Nephron (organoid): Measurements from ENCODE around the gene TGFB1.

ENCODE experiments used
- H3K27ac Mint-ChIP-seq, 3 experiments: 2 replicates each; pipeline ENCODE4 v1.8.0; 2020; ENCODE audit warnings: mixed read lengths in 3 of 3, mild to moderate bottlenecking in 2 of 3, moderate library complexity in 1 of 3
- H3K27me3 Mint-ChIP-seq: 2 replicates; pipeline ENCODE4 v1.8.0; 2021; ENCODE audit warnings: low read depth, mild to moderate bottlenecking, moderate library complexity, mixed read lengths
- H3K36me3 Mint-ChIP-seq: 2 replicates; pipeline ENCODE4 v1.8.0; 2020; ENCODE audit warnings: low read depth, mixed read lengths
- H3K4me1 Mint-ChIP-seq: 2 replicates; pipeline ENCODE4 v1.8.0; 2020; ENCODE audit warnings: mixed read lengths
- H3K4me3 Mint-ChIP-seq, 3 experiments: 2 replicates each; pipeline ENCODE4 v1.8.0; 2020; ENCODE audit warnings: mild to moderate bottlenecking in 3 of 3, mixed read lengths in 3 of 3, moderate library complexity in 2 of 3
- H3K9me3 Mint-ChIP-seq: 2 replicates; pipeline ENCODE4 v1.8.0; 2020; ENCODE audit warnings: mixed read lengths
- CTCF ChIP-seq, 3 experiments: fragments of 200-600 bp; sonication (generic); IDR thresholded peaks; one replicate each; pipeline ENCODE4 v1.5.0; 2021; ENCODE audit warnings: antibody characterized with exemption in 3 of 3; ENCODE audit not compliant: unreplicated experiment in 3 of 3

Gene TGFB1

DNA sequence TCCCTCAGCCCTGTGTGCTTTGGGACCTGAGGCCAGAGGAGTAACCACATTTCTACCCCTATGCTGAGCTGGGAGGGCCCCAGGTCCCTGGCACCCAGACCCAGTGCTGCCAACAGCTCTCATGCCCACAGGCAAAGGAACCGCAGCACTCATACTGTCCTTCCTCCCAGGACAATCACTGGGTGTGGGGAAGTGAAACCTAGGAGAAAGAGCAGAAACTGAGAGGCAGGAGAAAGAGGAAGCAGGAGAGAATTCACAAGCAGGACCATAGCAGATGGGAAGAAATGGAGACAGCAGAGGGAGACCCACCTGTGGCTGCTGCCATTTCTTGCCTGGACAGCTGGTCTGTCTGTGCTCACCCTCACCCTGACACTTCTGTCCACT, 24.9 kb downstream of the TGFB1 start:
- Mint-ChIP-seq H3K4me1 (peaks cover 56% of the 10 kb centered on the region), H3K27ac (peak overlapping the region; percentile 80 to 92 (median 86)), H3K36me3 (peaks cover 17% of the 10 kb centered on the region), H3K9me3 (no peaks in the 10 kb centered on the region), H3K27me3 (peaks cover 4% of the 10 kb centered on the region), H3K4me3 (no peak overlapping the region)
- TF ChIP-seq CTCF (IDR thresholded peaks at IDR 0.05; ENCODE audit: unreplicated experiment in 3 of 3) = no peak

- peaks cover 58% of the 10 kb centered on the region for H3K4me1 Mint-ChIP-seq
- no peaks in the 10 kb centered on the region for H3K9me3 Mint-ChIP-seq
- H3K36me3 Mint-ChIP-seq = peaks cover 17% of the 10 kb centered on the region
- peak overlapping the region; percentile 15 to 56 (median 41) for H3K4me3 Mint-ChIP-seq
- no peak for TF ChIP-seq CTCF (IDR thresholded peaks at IDR 0.05; ENCODE audit: unreplicated experiment in 3 of 3)
- peaks cover 4% of the 10 kb centered on the region for H3K27me3 Mint-ChIP-seq
- peak overlapping the region; percentile 80 to 92 (median 86) for H3K27ac Mint-ChIP-seq
Measured at GRCh38 chr19:41328157-41328841, 25.4 kb downstream of the TGFB1 start.

GRCh38 chr19:41327576-41328156, 26.1 kb downstream of the TGFB1 start:
- peak overlapping the region; percentile 15 to 56 (median 41) for H3K4me3 Mint-ChIP-seq
- H3K9me3 Mint-ChIP-seq = no peaks in the 10 kb centered on the region
- peak overlapping the region; percentile 80 to 92 (median 86) for H3K27ac Mint-ChIP-seq
- TF ChIP-seq CTCF (IDR thresholded peaks at IDR 0.05; ENCODE audit: unreplicated experiment in 3 of 3) = no peak
- H3K27me3 Mint-ChIP-seq = peaks cover 4% of the 10 kb centered on the region
- peaks cover 23% of the 10 kb centered on the region for H3K36me3 Mint-ChIP-seq
- H3K4me1 Mint-ChIP-seq = peaks cover 65% of the 10 kb centered on the region

DNA sequence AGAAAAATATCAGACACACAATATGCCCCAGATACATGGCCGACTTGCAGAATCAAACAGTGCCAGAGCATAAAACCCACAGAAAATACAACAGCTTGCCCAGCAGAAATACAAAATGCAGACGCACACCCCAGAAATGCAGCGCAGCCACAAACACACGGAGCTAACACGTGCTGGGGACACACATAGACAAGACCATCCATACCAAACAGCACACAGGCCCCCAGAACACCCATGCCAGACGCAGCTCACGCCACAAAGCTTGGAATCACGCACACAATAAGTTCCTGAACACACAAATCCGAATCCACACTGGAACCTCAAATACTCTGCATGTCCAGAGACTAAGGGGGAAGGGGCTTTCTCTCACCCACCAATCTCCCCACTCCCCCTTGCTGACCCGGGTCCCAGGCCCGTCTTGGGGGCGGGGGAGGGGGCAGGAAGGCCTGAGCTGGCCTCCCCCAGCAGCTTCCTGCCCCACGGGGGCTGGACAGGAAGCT, 26.6 kb downstream of the TGFB1 start:
- Mint-ChIP-seq H3K27ac (peak overlapping the region; percentile 78 to 96 (median 89)), H3K4me3 (peak overlapping the region; percentile 26 to 71 (median 68)), H3K4me1 (peaks cover 65% of the 10 kb centered on the region), H3K9me3 (no peaks in the 10 kb centered on the region), H3K36me3 (peaks cover 24% of the 10 kb centered on the region), H3K27me3 (peaks cover 4% of the 10 kb centered on the region)
- TF ChIP-seq CTCF (IDR thresholded peaks at IDR 0.05; ENCODE audit: unreplicated experiment in 3 of 3) = no peak

DNA sequence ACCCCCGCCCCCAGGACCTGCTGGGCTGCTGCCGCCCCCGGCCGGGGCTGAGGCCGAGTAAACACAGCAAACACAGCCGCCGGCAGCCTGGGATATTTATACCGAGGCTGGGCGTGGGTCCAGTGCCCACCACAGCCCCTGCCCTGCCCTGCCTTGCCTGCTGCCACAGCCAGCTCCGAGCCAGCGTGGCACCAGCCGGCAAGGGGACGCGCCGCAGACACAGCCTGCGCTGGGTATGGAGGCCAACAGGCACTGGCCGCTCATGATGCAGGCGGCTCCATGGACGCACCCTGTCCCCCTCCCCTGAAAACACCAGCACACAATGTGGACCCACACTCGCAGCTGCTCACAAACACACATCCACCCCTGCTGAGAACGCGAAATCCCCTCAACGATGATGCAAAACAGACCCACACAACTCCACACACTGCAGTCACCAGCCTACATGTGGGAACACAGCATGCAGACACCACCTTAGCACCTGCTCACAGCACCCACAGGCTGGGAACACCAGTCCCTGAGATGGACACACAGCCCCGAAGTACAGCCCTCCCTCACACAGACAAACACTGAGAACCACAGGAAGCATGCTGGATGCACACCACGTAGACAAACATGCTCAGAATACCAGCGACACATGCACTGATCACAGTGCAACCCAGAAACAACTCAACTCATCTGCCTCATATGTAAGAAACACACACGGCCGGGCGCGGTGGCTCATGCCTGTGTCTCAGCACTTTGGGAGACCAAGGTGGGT, 27.6 kb downstream of the TGFB1 start:
- no peaks in the 10 kb centered on the region for H3K27me3 Mint-ChIP-seq
- H3K4me3 Mint-ChIP-seq = peak overlapping the region; percentile 68 to 77 (median 76)
- peaks cover 19% of the 10 kb centered on the region for H3K36me3 Mint-ChIP-seq
- H3K27ac Mint-ChIP-seq = peak overlapping the region; percentile 78 to 96 (median 89)
- H3K9me3 Mint-ChIP-seq = no peaks in the 10 kb centered on the region
- no peak for TF ChIP-seq CTCF (IDR thresholded peaks at IDR 0.05; ENCODE audit: unreplicated experiment in 3 of 3)
- peaks cover 64% of the 10 kb centered on the region for H3K4me1 Mint-ChIP-seq
